Hepatocyte (in vitro differentiated cells): ENCODE measurements around the gene EHD2. TPM values are rescaled to one million over a fixed set of nuclear protein-coding genes. Genes with fewer than 3 reads are reported as not detected.
"Not testable (repeated sequence)": the region's sequence is repeated elsewhere in the genome, so short reads cannot be mapped to it uniquely, and the experiment has no call there.

Experiments used
- DNase-seq: peaks from one replicate; pipeline ENCODE4 v3.0.0-alpha.2; 2016; ENCODE audit warnings: low spot score
- H2AFZ ChIP-seq: fragments of 200-600 bp; sonication (generic); 2 replicates; pipeline ENCODE4 v1.6.0; 2016; ENCODE audit warnings: antibody characterized with exemption, mild to moderate bottlenecking
- H3K27ac ChIP-seq: fragments of 200-600 bp; sonication (generic); 2 replicates; pipeline ENCODE4 v1.5.1; 2016; ENCODE audit warnings: mild to moderate bottlenecking
- H3K27me3 ChIP-seq: fragments of 200-600 bp; sonication (generic); 2 replicates; pipeline ENCODE4 v1.6.1; 2016
- H3K36me3 ChIP-seq: fragments of 200-600 bp; sonication (generic); replicated peaks from 2 replicates; pipeline ENCODE4 v1.5.1; 2016; ENCODE audit warnings: low read depth; ENCODE audit not compliant: insufficient read depth
- H3K4me1 ChIP-seq: fragments of 200-600 bp; sonication (generic); 2 replicates; pipeline ENCODE4 v1.5.1; 2016; ENCODE audit warnings: mild to moderate bottlenecking, moderate library complexity; ENCODE audit not compliant: insufficient read depth
- H3K4me2 ChIP-seq: fragments of 200-600 bp; sonication (generic); 2 replicates; pipeline ENCODE4 v1.6.0; 2016
- H3K4me3 ChIP-seq: fragments of 200-600 bp; sonication (generic); 2 replicates; pipeline ENCODE4 v1.5.1; 2016; ENCODE audit warnings: mild to moderate bottlenecking
- H3K79me2 ChIP-seq: fragments of 200-600 bp; sonication (generic); 2 replicates; pipeline ENCODE4 v1.6.0; 2017; ENCODE audit warnings: mild to moderate bottlenecking
- H3K9me2 ChIP-seq: fragments of 200-600 bp; sonication (generic); replicated peaks from 2 replicates; pipeline ENCODE4 v1.6.0; 2017; ENCODE audit warnings: mild to moderate bottlenecking; ENCODE audit not compliant: insufficient read depth
- H3K9me3 ChIP-seq: fragments of 200-600 bp; sonication (generic); 2 replicates; pipeline ENCODE4 v1.5.1; 2016; ENCODE audit warnings: low read depth, mild to moderate bottlenecking
- H4K20me1 ChIP-seq: fragments of 200-600 bp; sonication (generic); 2 replicates; pipeline ENCODE4 v1.6.0; 2016; ENCODE audit warnings: mild to moderate bottlenecking; ENCODE audit not compliant: insufficient read depth, poor library complexity, severe bottlenecking
- EZH2 ChIP-seq: fragments of 200-600 bp; sonication (generic); IDR thresholded peaks from 2 replicates; pipeline ENCODE4 v1.6.1; 2016; ENCODE audit warnings: antibody characterized with exemption, mild to moderate bottlenecking, borderline replicate concordance
- EZH2phosphoT487 ChIP-seq: fragments of 200-600 bp; sonication (generic); IDR thresholded peaks from one replicate; pipeline ENCODE4 v1.6.1; 2018; ENCODE audit warnings: antibody characterized with exemption, mild to moderate bottlenecking, low read depth, moderate library complexity; ENCODE audit not compliant: unreplicated experiment, severe bottlenecking
- WGBS: methylation state at CpG from one replicate; pipeline ENCODE4 v1.1.6; 2016; ENCODE audit warnings: low lambda C conversion rate; ENCODE audit errors: missing lambda C conversion rate; 5-methylcytosine and 5-hydroxymethylcytosine counted together
- polyA plus RNA-seq: library from polyadenylated mRNA; unstranded; fragments of >200 nt; fragmentation: Nextera tagmentation; extraction: Ambion mirVana; gene quantifications from 2 replicates; pipeline ENCODE4 v1.2.1, GENCODE V29; 2016
- total RNA-seq: library from RNA; depleted of rRNA; stranded (reverse); fragments of >200 nt; gene quantifications from 2 replicates; pipeline ENCODE4 v1.2.3, GENCODE V29; 2014
- TF ChIP-seq, protein P1 (sequence below): fragments of 200-600 bp; sonication (generic); IDR thresholded peaks from 2 replicates; pipeline ENCODE4 v1.5.1; 2016; ENCODE audit warnings: antibody characterized with exemption, mild to moderate bottlenecking; ENCODE audit not compliant: poor library complexity

Gene EHD2
- total and polyA plus RNA-seq, 2 experiments from 2014 or later: 20.8 to 120 TPM

DNA sequence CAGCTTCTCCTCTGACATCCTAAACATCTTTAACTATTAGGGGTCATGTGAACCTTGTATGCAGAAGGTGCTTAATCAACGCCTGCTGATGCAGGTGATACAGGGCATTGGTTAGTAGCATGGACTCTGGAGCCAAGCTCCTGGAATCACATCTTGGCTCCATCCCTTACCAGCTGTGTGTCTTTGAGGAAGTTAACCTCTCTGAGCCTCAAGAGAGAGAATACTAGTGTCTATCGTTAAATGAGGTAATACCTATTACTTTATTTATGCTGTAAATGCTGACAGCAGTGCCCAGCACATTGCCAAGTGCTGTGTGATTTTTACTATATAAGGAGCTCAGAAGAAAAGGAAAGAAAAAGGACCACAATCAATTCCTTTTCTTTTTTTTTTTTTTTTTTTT lies 54.1 kb downstream of the EHD2 start:
- no peaks in the 10 kb centered on the region for H3K27me3 ChIP-seq
- TF ChIP-seq EZH2phosphoT487: no peak
- no peak for TF ChIP-seq EZH2
- TF ChIP-seq, protein P1, sequence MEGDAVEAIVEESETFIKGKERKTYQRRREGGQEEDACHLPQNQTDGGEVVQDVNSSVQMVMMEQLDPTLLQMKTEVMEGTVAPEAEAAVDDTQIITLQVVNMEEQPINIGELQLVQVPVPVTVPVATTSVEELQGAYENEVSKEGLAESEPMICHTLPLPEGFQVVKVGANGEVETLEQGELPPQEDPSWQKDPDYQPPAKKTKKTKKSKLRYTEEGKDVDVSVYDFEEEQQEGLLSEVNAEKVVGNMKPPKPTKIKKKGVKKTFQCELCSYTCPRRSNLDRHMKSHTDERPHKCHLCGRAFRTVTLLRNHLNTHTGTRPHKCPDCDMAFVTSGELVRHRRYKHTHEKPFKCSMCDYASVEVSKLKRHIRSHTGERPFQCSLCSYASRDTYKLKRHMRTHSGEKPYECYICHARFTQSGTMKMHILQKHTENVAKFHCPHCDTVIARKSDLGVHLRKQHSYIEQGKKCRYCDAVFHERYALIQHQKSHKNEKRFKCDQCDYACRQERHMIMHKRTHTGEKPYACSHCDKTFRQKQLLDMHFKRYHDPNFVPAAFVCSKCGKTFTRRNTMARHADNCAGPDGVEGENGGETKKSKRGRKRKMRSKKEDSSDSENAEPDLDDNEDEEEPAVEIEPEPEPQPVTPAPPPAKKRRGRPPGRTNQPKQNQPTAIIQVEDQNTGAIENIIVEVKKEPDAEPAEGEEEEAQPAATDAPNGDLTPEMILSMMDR: no peak
- 89% methylated on average over 2 of the region's 2 CpGs for WGBS
- no peaks in the 10 kb centered on the region for H3K36me3 ChIP-seq
- H3K79me2 ChIP-seq: no peaks in the 10 kb centered on the region
- no peak for DNase-seq
- H3K4me3 ChIP-seq: no peak overlapping the region
- H3K9me2 ChIP-seq: no peaks in the 10 kb centered on the region
- H3K27ac ChIP-seq: no peak overlapping the region
- no peaks in the 10 kb centered on the region for H4K20me1 ChIP-seq
- H2AFZ ChIP-seq: no peak overlapping the region
- H3K9me3 ChIP-seq: no peaks in the 10 kb centered on the region
- H3K4me1 ChIP-seq: no peaks in the 10 kb centered on the region
- H3K4me2 ChIP-seq: no peak overlapping the region

DNA sequence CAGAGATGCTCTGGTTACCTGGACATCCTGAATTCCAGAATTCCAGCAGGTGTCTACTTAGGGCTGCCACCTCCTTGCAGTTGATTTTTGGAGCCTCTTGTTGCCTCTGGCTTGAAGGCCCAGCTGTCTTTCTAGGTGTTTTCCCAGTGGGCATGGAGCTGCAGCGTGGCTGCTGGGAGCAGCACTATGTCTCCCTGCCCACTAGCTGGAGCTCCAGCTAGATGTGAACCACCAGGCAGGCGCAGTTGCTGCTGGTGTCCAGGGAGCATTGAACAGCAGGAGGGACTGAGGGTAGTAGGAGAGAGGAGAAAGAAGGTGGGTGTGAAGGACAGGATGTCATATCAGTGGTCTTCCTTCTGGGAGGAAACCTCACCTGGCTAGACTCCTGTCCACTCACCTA lies 55.4 kb downstream of the EHD2 start:
- Histone ChIP-seq H3K4me2 (no peak overlapping the region), H3K79me2 (no peaks in the 10 kb centered on the region), H3K27ac (no peak overlapping the region), H3K27me3 (no peaks in the 10 kb centered on the region), H3K36me3 (no peaks in the 10 kb centered on the region), H3K4me1 (no peaks in the 10 kb centered on the region), H4K20me1 (no peaks in the 10 kb centered on the region), H3K9me3 (no peaks in the 10 kb centered on the region), H3K9me2 (no peaks in the 10 kb centered on the region), H3K4me3 (no peak overlapping the region), H2AFZ (no peak overlapping the region)
- no peak for DNase-seq
- WGBS: 79% methylated on average over 2 of the region's 2 CpGs
- TF ChIP-seq EZH2 (no peak), EZH2phosphoT487 (no peak)
- TF ChIP-seq, protein P1: no peak

DNA sequence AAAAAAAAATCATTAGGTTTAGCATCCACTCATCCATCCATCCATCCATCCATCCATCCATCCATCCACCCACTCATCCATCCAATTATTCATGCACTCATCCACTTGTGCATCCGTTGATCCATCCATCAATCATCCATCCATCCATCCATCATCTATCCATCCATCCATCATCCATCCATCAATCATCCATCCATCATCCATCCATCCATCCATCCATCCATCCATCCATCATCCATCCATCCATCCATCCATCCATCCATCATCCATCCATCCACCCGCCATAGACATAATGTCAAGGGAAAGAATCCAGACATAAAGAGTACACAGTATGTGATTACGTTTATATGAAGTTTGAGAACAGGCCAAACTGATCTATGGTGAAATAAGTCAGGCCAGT lies 56.3 kb downstream of the EHD2 start:
- Histone ChIP-seq H2AFZ (no peak overlapping the region), H3K4me1 (no peaks in the 10 kb centered on the region), H3K36me3 (no peaks in the 10 kb centered on the region), H4K20me1 (no peaks in the 10 kb centered on the region), H3K27me3 (no peaks in the 10 kb centered on the region), H3K9me3 (no peaks in the 10 kb centered on the region), H3K79me2 (no peaks in the 10 kb centered on the region), H3K9me2 (no peaks in the 10 kb centered on the region), H3K4me3 (no peak overlapping the region), H3K4me2 (no peak overlapping the region), H3K27ac (no peak overlapping the region)
- DNase-seq: no peak
- TF ChIP-seq EZH2 (no peak), EZH2phosphoT487 (no peak)
- TF ChIP-seq, protein P1: no peak
- WGBS: 85% methylated on average over 3 of the region's 3 CpGs

DNA sequence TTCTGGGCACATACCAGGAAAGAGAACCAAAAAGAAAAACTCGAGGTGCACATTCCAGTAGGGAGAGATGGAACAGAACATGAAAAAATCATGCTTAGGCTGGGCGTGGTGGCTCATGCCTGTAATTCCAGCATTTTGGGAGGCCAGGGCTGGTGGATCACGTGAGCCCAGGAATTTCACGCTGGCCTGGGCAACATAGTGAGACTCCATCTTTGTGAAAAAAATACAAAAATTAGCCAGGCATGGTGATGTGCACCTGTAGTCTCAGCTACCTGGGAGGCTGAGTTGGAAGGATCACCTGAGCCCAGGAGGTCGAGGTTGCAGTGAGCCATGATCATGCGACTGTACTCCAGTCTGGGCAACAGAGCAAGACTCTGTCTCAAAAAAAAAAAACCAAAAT lies 58.1 kb downstream of the EHD2 start:
- H3K9me3 ChIP-seq, H2AFZ ChIP-seq, H4K20me1 ChIP-seq, H3K9me2 ChIP-seq, H3K4me1 ChIP-seq, DNase-seq, H3K27ac ChIP-seq, H3K4me3 ChIP-seq, H3K79me2 ChIP-seq, H3K4me2 ChIP-seq, H3K36me3 ChIP-seq, H3K27me3 ChIP-seq: not testable (repeated sequence)
- 85% methylated on average over 6 of the region's 6 CpGs for WGBS
